ENCODE results near the gene NEU2.
A peak's percentile ranks its signal among the peaks of the same experiment; 100 is the strongest.

Gene NEU2

GRCh38 chr2:233042549-233042948 is 10.1 kb downstream of the NEU2 start:
- no peak for TF ChIP-seq RAD21 (IDR thresholded peaks at IDR 0.05; ENCODE audit: low read depth)

GRCh38 chr2:233044974-233045605 is 12.6 kb downstream of the NEU2 start:
- TF ChIP-seq TCF12 (IDR thresholded peaks at IDR 0.05; ENCODE audit: low read depth) (no peak), CREB1 (IDR thresholded peaks at IDR 0.05; ENCODE audit: low read depth) (no peak), RAD21 (IDR thresholded peaks at IDR 0.05; ENCODE audit: low read depth) (no peak), REST (IDR thresholded peaks at IDR 0.05; ENCODE audit: low read depth) (no peak), CEBPB (IDR thresholded peaks at IDR 0.05) (no peak), FOXM1 (IDR thresholded peaks at IDR 0.05; ENCODE audit: borderline replicate concordance, low read depth) (no peak), EP300 (IDR thresholded peaks at IDR 0.05; ENCODE audit: borderline replicate concordance) (no peak), MAX (IDR thresholded peaks at IDR 0.05) (no peak)

- TF ChIP-seq CEBPB (IDR thresholded peaks at IDR 0.05) (no peak), RAD21 (IDR thresholded peaks at IDR 0.05; ENCODE audit: low read depth) (no peak)
Measured at GRCh38 chr2:233047206-233047605, 14.7 kb downstream of the NEU2 start.

GRCh38 chr2:233047667-233048066 is 15.2 kb downstream of the NEU2 start:
- no peak for TF ChIP-seq YY1 (IDR thresholded peaks at IDR 0.05; ENCODE audit: low read depth)
- no peak for TF ChIP-seq FOXM1 (IDR thresholded peaks at IDR 0.05; ENCODE audit: borderline replicate concordance, low read depth)
- no peak for TF ChIP-seq NFIC (IDR thresholded peaks at IDR 0.05)
- TF ChIP-seq REST (IDR thresholded peaks at IDR 0.05; ENCODE audit: low read depth): no peak
- no peak for TF ChIP-seq CEBPB (IDR thresholded peaks at IDR 0.05)
- no peak for TF ChIP-seq CREB1 (IDR thresholded peaks at IDR 0.05; ENCODE audit: low read depth)
- no peak for TF ChIP-seq ZBTB7A (IDR thresholded peaks at IDR 0.05; ENCODE audit: low read depth)
- no peak for TF ChIP-seq MAX (IDR thresholded peaks at IDR 0.05)
- TF ChIP-seq TAF1 (IDR thresholded peaks at IDR 0.05; ENCODE audit: low read depth): no peak
- TF ChIP-seq EP300 (IDR thresholded peaks at IDR 0.05; ENCODE audit: borderline replicate concordance): no peak
- no peak for TF ChIP-seq TEAD4 (IDR thresholded peaks at IDR 0.05)

GRCh38 chr2:233048569-233049193 is 16.2 kb downstream of the NEU2 start:
- TF ChIP-seq RAD21 (IDR thresholded peaks at IDR 0.05; ENCODE audit: low read depth): no peak
- TF ChIP-seq CREB1 (IDR thresholded peaks at IDR 0.05; ENCODE audit: low read depth): no peak
- TF ChIP-seq USF1 (IDR thresholded peaks at IDR 0.05): no peak
- TF ChIP-seq TEAD4 (IDR thresholded peaks at IDR 0.05): no peak
- TF ChIP-seq YY1 (IDR thresholded peaks at IDR 0.05; ENCODE audit: low read depth): no peak

- TF ChIP-seq NFIC (IDR thresholded peaks at IDR 0.05): peak; percentile 95
- no peak for TF ChIP-seq CREB1 (IDR thresholded peaks at IDR 0.05; ENCODE audit: low read depth)
- TF ChIP-seq RAD21 (IDR thresholded peaks at IDR 0.05; ENCODE audit: low read depth): no peak
- TF ChIP-seq YY1 (IDR thresholded peaks at IDR 0.05; ENCODE audit: low read depth): peak; percentile 30; the same call in 1 of the 2 replicates
- no peak for TF ChIP-seq ZBTB7A (IDR thresholded peaks at IDR 0.05; ENCODE audit: low read depth)
- TF ChIP-seq FOXM1 (IDR thresholded peaks at IDR 0.05; ENCODE audit: borderline replicate concordance, low read depth): peak; percentile 72; the same call in 1 of the 2 replicates
- peak; percentile 88 for TF ChIP-seq EP300 (IDR thresholded peaks at IDR 0.05; ENCODE audit: borderline replicate concordance)
- no peak for TF ChIP-seq EGR1 (IDR thresholded peaks at IDR 0.05)
- no peak for TF ChIP-seq TAF1 (IDR thresholded peaks at IDR 0.05; ENCODE audit: low read depth)
- TF ChIP-seq TEAD4 (IDR thresholded peaks at IDR 0.05): peak; percentile 54
- no peak for TF ChIP-seq CEBPB (IDR thresholded peaks at IDR 0.05)
- TF ChIP-seq USF1 (IDR thresholded peaks at IDR 0.05): peak; percentile 2; the same call in 1 of the 2 replicates
- TF ChIP-seq TCF12 (IDR thresholded peaks at IDR 0.05; ENCODE audit: low read depth): peak; percentile 80
- peak; percentile 47 for TF ChIP-seq MAX (IDR thresholded peaks at IDR 0.05)
- TF ChIP-seq REST (IDR thresholded peaks at IDR 0.05; ENCODE audit: low read depth): no peak
Measured at GRCh38 chr2:233049194-233049761, 16.8 kb downstream of the NEU2 start.
